Activated naive CD4-positive, alpha-beta T cell treated with anti-CD3 and anti-CD28 coated beads for 36 hours (primary cell): ENCODE results near the gene PLD5. TPM values are rescaled to one million over a fixed set of nuclear protein-coding genes. Genes with fewer than 3 reads are reported as not detected.
"Not testable (repeated sequence)": the region's sequence is repeated elsewhere in the genome, so short reads cannot be mapped to it uniquely, and the experiment has no call there.

ENCODE experiments used
- CTCF ChIA-PET: fragments of 350-600 bp; sonication (Branson Sonifier 250); formaldehyde crosslinking; loops from one replicate; lab custom pipeline; 2021; ENCODE audit warnings: antibody characterized with exemption; lab: Charles Lee
- DNase-seq: peaks from one replicate; pipeline ENCODE4 v3.0.0-alpha.2; 2020
- H3K27ac Mint-ChIP-seq: one replicate; pipeline ENCODE4 v1.8.0; 2021; ENCODE audit warnings: mild to moderate bottlenecking, mixed read lengths
- H3K27me3 Mint-ChIP-seq: one replicate; pipeline ENCODE4 v1.8.0; 2021; ENCODE audit warnings: low read depth, mixed read lengths
- H3K36me3 Mint-ChIP-seq: one replicate; pipeline ENCODE4 v1.8.0; 2021; ENCODE audit warnings: low read depth, mixed read lengths
- H3K4me1 Mint-ChIP-seq: one replicate; pipeline ENCODE4 v1.8.0; 2021; ENCODE audit warnings: low read depth, mixed read lengths
- H3K4me3 Mint-ChIP-seq: one replicate; pipeline ENCODE4 v1.8.0; 2021; ENCODE audit warnings: mild to moderate bottlenecking, moderate library complexity, mixed read lengths
- H3K9me3 Mint-ChIP-seq: one replicate; pipeline ENCODE4 v1.8.0; 2021; ENCODE audit warnings: mixed read lengths
- intact Hi-C: fragments of 100-400 bp; cut with micrococcal nuclease; formaldehyde crosslinking; loops from one replicate; pipeline ENCODE4 v1.15.1; 2023
- total RNA-seq, 2 experiments: library from RNA; stranded (reverse); gene quantifications; one replicate each; pipeline ENCODE4 v1.2.3, GENCODE V29; 2021

The PLD5 gene
- total RNA-seq, 2 experiments from 2014 or later = not detected

GRCh38 chr1:242404296-242404695 lies 120.2 kb downstream of the PLD5 start:
- Mint-ChIP-seq H3K27me3 (peaks cover 8% of the 10 kb centered on the region), H3K4me3 (no peak overlapping the region), H3K36me3 (no peaks in the 10 kb centered on the region), H3K4me1 (no peaks in the 10 kb centered on the region), H3K9me3 (peaks cover 2% of the 10 kb centered on the region), H3K27ac (no peak overlapping the region)
- intact Hi-C loops = no loop called here
- DNase-seq = no peak
- CTCF ChIA-PET = no interaction called here

- Mint-ChIP-seq H3K4me1 (no peaks in the 10 kb centered on the region), H3K9me3 (no peaks in the 10 kb centered on the region), H3K27me3 (peaks cover 8% of the 10 kb centered on the region), H3K4me3 (no peak overlapping the region), H3K36me3 (no peaks in the 10 kb centered on the region), H3K27ac (no peak overlapping the region)
- CTCF ChIA-PET = no interaction called here
- no peak for DNase-seq
- intact Hi-C loops = no loop called here
These were observed 121.5 kb downstream of the PLD5 start for GRCh38 chr1:242402956-242403355.

GRCh38 chr1:242401937-242402336 lies 122.6 kb downstream of the PLD5 start:
- H3K4me1 Mint-ChIP-seq = no peaks in the 10 kb centered on the region
- H3K27ac Mint-ChIP-seq = no peak overlapping the region
- no peak for DNase-seq
- CTCF ChIA-PET = no interaction called here
- no peaks in the 10 kb centered on the region for H3K9me3 Mint-ChIP-seq
- no peak overlapping the region for H3K4me3 Mint-ChIP-seq
- intact Hi-C loops = no loop called here
- H3K27me3 Mint-ChIP-seq = peaks cover 9% of the 10 kb centered on the region
- H3K36me3 Mint-ChIP-seq = no peaks in the 10 kb centered on the region

- DNase-seq = no peak
- Mint-ChIP-seq H3K27ac (no peak overlapping the region), H3K27me3 (peaks cover 6% of the 10 kb centered on the region), H3K4me3 (no peak overlapping the region), H3K36me3 (no peaks in the 10 kb centered on the region), H3K4me1 (no peaks in the 10 kb centered on the region), H3K9me3 (no peaks in the 10 kb centered on the region)
- intact Hi-C loops = no loop called here
- CTCF ChIA-PET = no interaction called here
These were observed 126.1 kb downstream of the PLD5 start for GRCh38 chr1:242398351-242398750.

GRCh38 chr1:242391896-242392295 lies 132.6 kb downstream of the PLD5 start:
- CTCF ChIA-PET = no interaction called here
- no peaks in the 10 kb centered on the region for H3K4me1 Mint-ChIP-seq
- peaks cover 4% of the 10 kb centered on the region for H3K9me3 Mint-ChIP-seq
- no peak for DNase-seq
- H3K36me3 Mint-ChIP-seq = no peaks in the 10 kb centered on the region
- no peak overlapping the region for H3K27ac Mint-ChIP-seq
- peaks cover 1% of the 10 kb centered on the region for H3K27me3 Mint-ChIP-seq
- intact Hi-C loops = no loop called here
- no peak overlapping the region for H3K4me3 Mint-ChIP-seq

GRCh38 chr1:242376121-242376520 lies 148.4 kb downstream of the PLD5 start:
- DNase-seq, H3K27ac Mint-ChIP-seq, H3K4me3 Mint-ChIP-seq, CTCF ChIA-PET, H3K27me3 Mint-ChIP-seq, H3K4me1 Mint-ChIP-seq, H3K36me3 Mint-ChIP-seq, intact Hi-C loops: not testable (repeated sequence)
- peaks cover 14% of the 10 kb centered on the region for H3K9me3 Mint-ChIP-seq

GRCh38 chr1:242350446-242350845 lies 174.1 kb downstream of the PLD5 start:
- intact Hi-C loops, H3K27ac Mint-ChIP-seq, H3K9me3 Mint-ChIP-seq, CTCF ChIA-PET, H3K27me3 Mint-ChIP-seq, H3K36me3 Mint-ChIP-seq, DNase-seq, H3K4me3 Mint-ChIP-seq, H3K4me1 Mint-ChIP-seq: not testable (repeated sequence)

GRCh38 chr1:242349636-242350035 lies 174.9 kb downstream of the PLD5 start:
- Mint-ChIP-seq H3K4me1 (no peaks in the 10 kb centered on the region), H3K27ac (no peak overlapping the region), H3K27me3 (peaks cover 2% of the 10 kb centered on the region), H3K36me3 (no peaks in the 10 kb centered on the region), H3K9me3 (peaks cover 6% of the 10 kb centered on the region), H3K4me3 (no peak overlapping the region)
- intact Hi-C loops = no loop called here
- CTCF ChIA-PET = no interaction called here
- no peak for DNase-seq

GRCh38 chr1:242330865-242331264 lies 193.6 kb downstream of the PLD5 start:
- H3K27me3 Mint-ChIP-seq, intact Hi-C loops, DNase-seq, H3K4me1 Mint-ChIP-seq, H3K4me3 Mint-ChIP-seq, H3K36me3 Mint-ChIP-seq, CTCF ChIA-PET, H3K9me3 Mint-ChIP-seq, H3K27ac Mint-ChIP-seq: not testable (repeated sequence)

GRCh38 chr1:242327381-242327780 lies 197.1 kb downstream of the PLD5 start:
- DNase-seq, H3K36me3 Mint-ChIP-seq, H3K4me1 Mint-ChIP-seq, H3K4me3 Mint-ChIP-seq, H3K27ac Mint-ChIP-seq, CTCF ChIA-PET, H3K9me3 Mint-ChIP-seq, H3K27me3 Mint-ChIP-seq, intact Hi-C loops: not testable (repeated sequence)

- H3K27ac Mint-ChIP-seq, intact Hi-C loops, DNase-seq, H3K27me3 Mint-ChIP-seq, H3K9me3 Mint-ChIP-seq, H3K4me3 Mint-ChIP-seq, CTCF ChIA-PET, H3K36me3 Mint-ChIP-seq, H3K4me1 Mint-ChIP-seq: not testable (repeated sequence)
These were observed 202.5 kb downstream of the PLD5 start for GRCh38 chr1:242321981-242322380.

GRCh38 chr1:242318140-242318539 lies 206.4 kb downstream of the PLD5 start:
- H3K9me3 Mint-ChIP-seq = peaks cover 6% of the 10 kb centered on the region
- no peaks in the 10 kb centered on the region for H3K27me3 Mint-ChIP-seq
- intact Hi-C loops = no loop called here
- DNase-seq = no peak
- no peak overlapping the region for H3K27ac Mint-ChIP-seq
- H3K36me3 Mint-ChIP-seq = no peaks in the 10 kb centered on the region
- no peak overlapping the region for H3K4me3 Mint-ChIP-seq
- no peaks in the 10 kb centered on the region for H3K4me1 Mint-ChIP-seq
- CTCF ChIA-PET = no interaction called here

- H3K9me3 Mint-ChIP-seq, H3K36me3 Mint-ChIP-seq, H3K4me1 Mint-ChIP-seq, DNase-seq, H3K4me3 Mint-ChIP-seq, CTCF ChIA-PET, H3K27ac Mint-ChIP-seq, H3K27me3 Mint-ChIP-seq, intact Hi-C loops: not testable (repeated sequence)
These were observed 209.6 kb downstream of the PLD5 start for GRCh38 chr1:242314865-242315264.
